ENCODE measurements around the gene CAMTA1.

The CAMTA1 gene

DNA sequence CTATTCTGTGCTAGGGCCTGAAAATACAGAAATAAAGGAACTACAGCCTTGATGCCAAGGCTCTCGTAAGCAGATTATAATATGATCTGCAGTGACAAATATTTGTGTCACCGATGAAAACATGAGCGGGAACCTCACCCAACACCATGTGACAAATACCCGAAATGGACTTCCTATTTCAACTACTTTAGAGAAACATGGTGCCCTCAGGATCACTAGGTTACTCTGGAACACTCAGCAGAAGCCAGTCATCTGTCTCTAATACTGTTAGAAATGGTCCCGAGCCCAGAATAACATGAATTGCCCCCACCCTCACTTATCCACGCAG is 985.4 kb downstream of the CAMTA1 start:
- peak overlapping the region; percentile 84 for H3K4me3 ChIP-seq (ENCODE audit: low read length)
- DNase-seq (ENCODE audit: low read depth) = no peak
- TF ChIP-seq, protein P1, sequence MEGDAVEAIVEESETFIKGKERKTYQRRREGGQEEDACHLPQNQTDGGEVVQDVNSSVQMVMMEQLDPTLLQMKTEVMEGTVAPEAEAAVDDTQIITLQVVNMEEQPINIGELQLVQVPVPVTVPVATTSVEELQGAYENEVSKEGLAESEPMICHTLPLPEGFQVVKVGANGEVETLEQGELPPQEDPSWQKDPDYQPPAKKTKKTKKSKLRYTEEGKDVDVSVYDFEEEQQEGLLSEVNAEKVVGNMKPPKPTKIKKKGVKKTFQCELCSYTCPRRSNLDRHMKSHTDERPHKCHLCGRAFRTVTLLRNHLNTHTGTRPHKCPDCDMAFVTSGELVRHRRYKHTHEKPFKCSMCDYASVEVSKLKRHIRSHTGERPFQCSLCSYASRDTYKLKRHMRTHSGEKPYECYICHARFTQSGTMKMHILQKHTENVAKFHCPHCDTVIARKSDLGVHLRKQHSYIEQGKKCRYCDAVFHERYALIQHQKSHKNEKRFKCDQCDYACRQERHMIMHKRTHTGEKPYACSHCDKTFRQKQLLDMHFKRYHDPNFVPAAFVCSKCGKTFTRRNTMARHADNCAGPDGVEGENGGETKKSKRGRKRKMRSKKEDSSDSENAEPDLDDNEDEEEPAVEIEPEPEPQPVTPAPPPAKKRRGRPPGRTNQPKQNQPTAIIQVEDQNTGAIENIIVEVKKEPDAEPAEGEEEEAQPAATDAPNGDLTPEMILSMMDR (conservative IDR thresholded peaks at IDR 0.05; ENCODE audit: low read length) = no peak

DNA sequence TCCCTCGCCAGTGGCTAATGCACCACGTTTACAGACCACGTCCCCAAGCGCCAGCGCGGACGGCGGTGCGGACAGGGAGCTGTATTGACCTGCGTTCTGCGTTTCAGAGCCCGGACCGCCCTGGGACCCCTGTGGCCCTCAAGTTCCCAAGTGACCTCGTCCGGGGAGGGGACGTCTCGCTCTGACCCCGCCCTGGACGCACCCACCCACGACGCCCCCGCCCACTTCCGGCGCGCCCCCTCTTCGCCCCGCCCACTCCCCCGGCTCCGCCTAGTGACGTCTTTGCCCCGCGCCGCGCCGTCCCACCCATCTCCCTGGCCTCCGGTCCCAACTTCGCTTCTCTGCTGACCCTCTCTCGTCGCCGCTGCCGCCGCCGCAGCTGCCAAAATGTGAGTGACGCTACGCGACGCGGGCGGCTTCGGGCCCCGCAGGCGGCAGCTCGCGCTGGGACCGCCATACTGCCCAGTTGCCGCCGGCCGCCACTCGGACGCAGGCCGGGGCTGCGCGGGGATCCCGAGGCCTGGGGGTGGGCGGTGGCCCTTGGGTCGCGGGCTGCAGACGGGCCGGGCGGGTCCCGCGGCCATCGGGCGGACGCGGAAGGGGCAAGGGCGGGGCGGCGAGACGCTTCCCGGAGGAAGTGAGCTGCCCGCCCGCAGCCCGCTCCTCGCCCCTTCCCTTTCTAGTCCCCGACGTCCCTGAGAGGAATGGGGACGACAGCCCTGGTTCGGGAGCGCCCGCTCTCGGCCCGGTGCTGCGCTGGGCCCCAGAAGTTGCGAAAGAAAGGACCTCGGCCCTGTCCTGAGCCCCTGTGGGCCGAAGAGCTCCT is 986.0 kb downstream of the CAMTA1 start, which contains the start of gene VAMP3:
Gene VAMP3, plus strand, starts transcription at position 300 of the 826 bp plus-strand sequence. Its CDS starts 88 bp downstream, at position 388.
- DNase-seq (ENCODE audit: low read depth) = peak; percentile 74
- TF ChIP-seq, protein P1 (conservative IDR thresholded peaks at IDR 0.05; ENCODE audit: low read length) = no peak
- peak within 1 kb of the TSS; percentile 84 for H3K4me3 ChIP-seq (ENCODE audit: low read length)

DNA sequence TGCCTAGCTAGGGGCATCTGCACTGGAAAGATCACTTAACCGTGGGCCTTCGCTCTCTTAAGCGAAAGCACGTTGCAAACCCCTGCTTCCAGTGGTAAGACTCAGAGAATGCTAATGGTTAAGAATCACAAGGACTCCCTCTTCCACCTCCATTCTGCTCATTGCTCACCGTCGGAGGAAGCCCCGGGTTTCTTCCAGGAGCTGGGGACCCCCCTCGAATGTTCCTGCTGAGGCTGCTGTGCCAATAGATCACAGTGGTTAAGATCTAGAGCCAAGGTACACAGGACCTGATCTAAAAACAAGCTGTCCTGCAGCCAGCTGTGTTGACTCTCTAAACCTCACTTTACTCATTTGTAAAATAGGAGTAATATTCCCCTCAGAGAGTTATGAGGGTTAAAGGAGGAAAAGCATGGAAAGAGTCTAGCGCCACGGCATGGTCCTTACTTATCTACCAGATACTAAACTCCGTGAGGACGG is 986.6 kb downstream of the CAMTA1 start:
- H3K4me3 ChIP-seq (ENCODE audit: low read length) = peak overlapping the region; percentile 84
- peak; percentile 8 for DNase-seq (ENCODE audit: low read depth)
- TF ChIP-seq, protein P1 (conservative IDR thresholded peaks at IDR 0.05; ENCODE audit: low read length) = no peak

DNA sequence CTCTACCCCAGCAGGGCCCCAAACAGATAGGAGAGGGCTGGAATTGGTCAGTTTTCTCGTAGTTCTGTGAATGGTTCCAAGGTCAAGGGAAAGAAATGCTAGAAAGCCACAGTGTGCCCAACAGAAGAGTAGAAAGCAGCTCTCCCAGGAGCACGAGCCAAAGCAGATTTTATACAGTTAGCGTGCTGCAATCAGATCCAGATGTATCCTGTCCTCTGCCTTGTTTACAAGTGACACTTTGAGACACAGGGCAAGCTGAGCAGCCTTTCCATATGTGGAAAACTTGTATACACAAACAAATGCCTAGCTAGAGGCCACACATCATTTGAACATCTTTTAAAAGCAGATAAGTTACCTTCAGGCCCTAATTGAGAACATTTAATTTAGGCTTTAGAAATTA is 992.3 kb downstream of the CAMTA1 start:
- TF ChIP-seq, protein P1 (conservative IDR thresholded peaks at IDR 0.05; ENCODE audit: low read length) = no peak
- DNase-seq (ENCODE audit: low read depth) = no peak
- H3K4me3 ChIP-seq (ENCODE audit: low read length) = no peak overlapping the region

DNA sequence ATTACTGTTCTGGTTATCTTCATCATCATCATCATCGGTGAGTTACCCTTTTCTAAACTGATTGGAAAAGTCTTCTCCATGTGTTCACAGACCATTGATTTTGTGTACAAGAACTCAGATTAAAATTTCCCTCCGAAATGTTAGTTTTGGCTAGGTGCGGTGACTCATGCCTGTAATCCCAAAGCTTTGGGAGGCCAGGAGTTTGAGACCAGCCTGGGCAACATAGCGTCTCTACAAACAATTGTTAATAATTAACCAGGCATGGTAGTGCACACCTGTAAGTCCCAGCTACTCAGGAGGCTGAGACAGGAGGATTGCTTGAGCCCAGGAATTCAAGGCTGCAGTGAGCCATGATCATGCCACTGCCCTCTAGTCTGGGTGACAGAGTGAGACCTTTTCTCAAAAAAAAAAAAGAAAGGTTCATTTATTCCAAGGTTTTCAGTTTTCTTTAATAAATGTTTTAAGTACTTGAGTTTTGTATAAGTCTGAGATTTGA is 992.9 kb downstream of the CAMTA1 start:
- TF ChIP-seq, protein P1 (conservative IDR thresholded peaks at IDR 0.05; ENCODE audit: low read length) = no peak
- DNase-seq (ENCODE audit: low read depth) = no peak

DNA sequence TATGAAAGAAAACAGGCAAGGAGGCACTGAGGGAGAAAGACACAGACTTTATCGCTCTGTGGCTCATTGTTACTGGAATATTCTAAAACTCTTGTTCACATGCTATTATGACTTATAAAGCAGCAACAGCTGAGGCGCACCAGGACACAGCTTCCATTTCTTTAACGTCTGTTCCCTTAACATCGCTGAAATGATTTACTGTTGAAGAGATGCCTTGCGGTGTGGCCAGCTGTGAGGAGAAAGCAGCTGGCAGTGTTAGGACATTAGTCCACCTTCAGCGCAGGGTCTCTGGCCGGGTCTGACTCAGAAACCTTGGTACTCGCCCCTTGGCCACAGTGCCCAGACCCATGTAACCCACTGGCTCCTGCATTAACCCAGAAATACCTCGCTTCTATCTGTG is 995.7 kb downstream of the CAMTA1 start:
- no peak overlapping the region for H3K4me3 ChIP-seq (ENCODE audit: low read length)
- TF ChIP-seq, protein P1 (conservative IDR thresholded peaks at IDR 0.05; ENCODE audit: low read length) = no peak
- no peak for DNase-seq (ENCODE audit: low read depth)

More for the DNA sequence above, 992.9 kb downstream of the CAMTA1 start:
- no peak overlapping the region for H3K4me3 ChIP-seq (ENCODE audit: low read length)

DNA sequence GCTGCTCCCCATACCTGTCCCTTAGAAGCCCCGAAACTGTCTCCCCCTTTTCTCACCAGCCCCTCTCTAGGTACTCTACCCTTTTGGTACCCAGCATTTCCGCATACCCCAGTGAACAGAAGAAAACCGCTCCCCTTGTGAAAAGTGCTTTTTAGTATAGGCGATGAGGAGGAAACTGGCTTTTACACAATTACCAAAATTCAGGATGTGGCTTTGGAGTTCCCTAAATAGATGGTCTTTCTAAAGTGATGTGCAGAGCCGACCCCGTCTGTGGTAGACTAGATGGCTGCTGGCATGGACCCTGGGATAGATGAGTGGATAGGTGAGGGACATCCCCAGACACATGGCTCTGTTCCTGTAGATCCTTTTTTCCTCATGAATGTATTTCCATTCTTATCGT is 996.2 kb downstream of the CAMTA1 start:
- H3K4me3 ChIP-seq (ENCODE audit: low read length) = no peak overlapping the region
- no peak for DNase-seq (ENCODE audit: low read depth)
- TF ChIP-seq, protein P1 (conservative IDR thresholded peaks at IDR 0.05; ENCODE audit: low read length) = no peak
